Measurements from ENCODE around the gene PCED1B. TPM values are rescaled to one million over a fixed set of nuclear protein-coding genes. Genes with fewer than 3 reads are reported as not detected.

The PCED1B gene
- total and polyA plus RNA-seq, 2 donors (not counting 1 experiment from before 2014, with no cell fraction given), result 26.2 to 45.8 TPM

GRCh38 chr12:47270782-47271664 is 191.6 kb downstream of the PCED1B start:
- Histone ChIP-seq H4K20me1 (ENCODE audit: control insufficient read depth, insufficient read depth, low read length, poor library complexity, severe bottlenecking) (no peaks in the 10 kb centered on the region), H3K36me3 (replicated peaks in 1 of 2; ENCODE audit: control extremely low read depth in 1 of 2, control insufficient read depth in 1 of 2, extremely low read depth in 1 of 2, insufficient read depth in 2 of 2, low read length in 1 of 2) (no peaks in the 10 kb centered on the region), H3K9ac (ENCODE audit: low read length) (no peak overlapping the region), H3K4me2 (replicated peaks; ENCODE audit: low read depth, low read length, poor library complexity, severe bottlenecking) (no peak overlapping the region), H3K27me3 (replicated peaks in 1 of 4; ENCODE audit: control extremely low read depth in 1 of 4, control insufficient read depth in 3 of 4, insufficient read depth in 4 of 4, low read length in 3 of 4) (no peaks in the 10 kb centered on the region), H3K27ac (ENCODE audit: low read length in 2 of 2) (no peak overlapping the region), H3K9me3 (ENCODE audit: control extremely low read depth in 1 of 3, control insufficient read depth in 2 of 3, insufficient read depth in 1 of 3, low read length in 2 of 3) (peaks cover 0 to 9% (median 0%) of the 10 kb centered on the region in 3 donors), H3K4me1 (ENCODE audit: control insufficient read depth in 2 of 2, insufficient read depth in 2 of 2, low read length in 2 of 2) (peaks cover 62 to 67% of the 10 kb centered on the region in 2 donors), H2AFZ (ENCODE audit: insufficient read depth, low read depth, low read length, poor library complexity, severe bottlenecking) (peak overlapping the region; percentile 37), H3K4me3 (ENCODE audit: control extremely low read depth in 1 of 5, extremely low read depth in 1 of 5, insufficient read depth in 1 of 5, low read depth in 2 of 5, low read length in 4 of 5) (no peak overlapping the region), H3K79me2 (ENCODE audit: control insufficient read depth, insufficient read depth, low read length) (no peaks in the 10 kb centered on the region)
- TF ChIP-seq CTCF (IDR thresholded peaks at IDR 0.05) (no peak), EZH2 (IDR thresholded peaks at IDR 0.05; ENCODE audit: borderline replicate concordance, insufficient read depth, low read depth, low read length, poor library complexity, severe bottlenecking) (no peak)
- Mint-ChIP-seq H3K9me3 (ENCODE audit: insufficient read depth) (peaks cover 2% of the 10 kb centered on the region), H3K4me3 (peak overlapping the region; percentile 15), H3K4me1 (peaks cover 85% of the 10 kb centered on the region), H3K27me3 (no peaks in the 10 kb centered on the region), H3K27ac (peak overlapping the region; percentile 70)
- POLR2A ChIA-PET, result interaction anchor here (0.6 kb wide), 1 partner anchor 123 kb away, joined by 4 read pairs; no protein-coding TSS in a partner anchor
- WGBS (ENCODE audit: insufficient coverage), result 100% methylated on average over 1 of the region's 4 CpGs
- no peak for DNase-seq
- CTCF ChIA-PET, result interaction anchor here (2.9 kb wide), 1 partner anchor 126 kb away, joined by 17 read pairs; no protein-coding TSS in a partner anchor
- intact Hi-C loops (cut with micrococcal nuclease), result no loop called here
- no peak for ATAC-seq (ENCODE audit: low read depth)

- WGBS (ENCODE audit: insufficient coverage), result no CpG with 5 or more reads among the region's 2 CpGs
- ATAC-seq (ENCODE audit: low read depth) (no peak), DNase-seq (no peak)
- Mint-ChIP-seq H3K27ac (peak overlapping the region; percentile 27), H3K9me3 (ENCODE audit: insufficient read depth) (peaks cover 2% of the 10 kb centered on the region), H3K27me3 (no peaks in the 10 kb centered on the region), H3K4me3 (no peak overlapping the region), H3K4me1 (peaks cover 92% of the 10 kb centered on the region)
- H3K27ac ChIP-seq (ENCODE audit: low read length in 2 of 2), result no peak overlapping the region
- no peak overlapping the region for H2AFZ ChIP-seq (ENCODE audit: insufficient read depth, low read depth, low read length, poor library complexity, severe bottlenecking)
- ChIA-PET POLR2A (no interaction called here), CTCF (interaction anchor here (1.7 kb wide), 1 partner anchor 126 kb away, joined by 6 read pairs; no protein-coding TSS in a partner anchor)
- no peak overlapping the region for H3K4me2 ChIP-seq (replicated peaks; ENCODE audit: low read depth, low read length, poor library complexity, severe bottlenecking)
- H3K4me1 ChIP-seq (ENCODE audit: control insufficient read depth in 2 of 2, insufficient read depth in 2 of 2, low read length in 2 of 2), result peaks cover 70 to 75% of the 10 kb centered on the region in 2 donors
- intact Hi-C loops (cut with micrococcal nuclease), result no loop called here
- H3K4me3 ChIP-seq (ENCODE audit: control extremely low read depth in 1 of 5, extremely low read depth in 1 of 5, insufficient read depth in 1 of 5, low read depth in 2 of 5, low read length in 4 of 5), result no peak overlapping the region
- H3K79me2 ChIP-seq (ENCODE audit: control insufficient read depth, insufficient read depth, low read length), result no peaks in the 10 kb centered on the region
- no peak overlapping the region for H3K9ac ChIP-seq (ENCODE audit: low read length)
- H3K9me3 ChIP-seq (ENCODE audit: control extremely low read depth in 1 of 3, control insufficient read depth in 2 of 3, insufficient read depth in 1 of 3, low read length in 2 of 3), result peaks cover 0 to 9% (median 0%) of the 10 kb centered on the region in 3 donors
- no peaks in the 10 kb centered on the region for H4K20me1 ChIP-seq (ENCODE audit: control insufficient read depth, insufficient read depth, low read length, poor library complexity, severe bottlenecking)
- no peak for TF ChIP-seq EZH2 (IDR thresholded peaks at IDR 0.05; ENCODE audit: borderline replicate concordance, insufficient read depth, low read depth, low read length, poor library complexity, severe bottlenecking)
- no peak for TF ChIP-seq CTCF (IDR thresholded peaks at IDR 0.05)
- H3K27me3 ChIP-seq (replicated peaks in 1 of 4; ENCODE audit: control extremely low read depth in 1 of 4, control insufficient read depth in 3 of 4, insufficient read depth in 4 of 4, low read length in 3 of 4), result no peaks in the 10 kb centered on the region
- H3K36me3 ChIP-seq (replicated peaks in 1 of 2; ENCODE audit: control extremely low read depth in 1 of 2, control insufficient read depth in 1 of 2, extremely low read depth in 1 of 2, insufficient read depth in 2 of 2, low read length in 1 of 2), result no peaks in the 10 kb centered on the region
These were observed 192.4 kb downstream of the PCED1B start for GRCh38 chr12:47271800-47272239.
